SK-N-SH (cell line): ENCODE results near the gene ARHGAP45. TPM values are rescaled to one million over a fixed set of nuclear protein-coding genes. Genes with fewer than 3 reads are reported as not detected.

Experiments
- CTCF ChIA-PET: fragments of 300-600, 350-600 bp; formaldehyde crosslinking; extraction: SDS; loops from one replicate; lab custom pipeline; 2021; lab: Yijun Ruan, JAX
- POLR2A ChIA-PET: fragments of 350-600 bp; sonication (Branson Sonifier 250); formaldehyde crosslinking; extraction: SDS; loops from one replicate; lab custom pipeline; 2020; ENCODE audit warnings: antibody characterized with exemption, inconsistent platforms; lab: Yijun Ruan, JAX
- DNase-seq: peaks from one replicate; pipeline ENCODE4 v3.0.0; 2012
- H2AFZ ChIP-seq: fragments of 200-600 bp; sonication (generic); 2 replicates; pipeline ENCODE4 v1.8.1; 2016; ENCODE audit warnings: antibody characterized with exemption, mild to moderate bottlenecking, low read depth
- H3F3A ChIP-seq: fragments of 200-600 bp; sonication (generic); replicated peaks from 2 replicates; pipeline ENCODE3; 2016; ENCODE audit warnings: antibody characterized with exemption, mild to moderate bottlenecking; ENCODE audit not compliant: insufficient read depth
- H3K27ac ChIP-seq, 2 experiments: fragments of 200-500 bp in 1 of 2; fragments of 200-600 bp in 1 of 2; sonication (Bioruptor generic) in 1 of 2; sonication (generic), shearing (Covaris generic) in 1 of 2; 2 replicates each; pipeline versions ENCODE4 v1.5.1 to v1.6.1; 2014 to 2016; ENCODE audit warnings: low read depth in 2 of 2, inconsistent platforms in 1 of 2, low read length in 1 of 2, mild to moderate bottlenecking in 1 of 2, mixed read lengths in 1 of 2
- H3K27me3 ChIP-seq: fragments of 200-600 bp; sonication (generic), shearing (Covaris generic); 2 replicates; pipeline ENCODE4 v1.6.1; 2016; ENCODE audit warnings: mixed run types; ENCODE audit not compliant: insufficient read depth
- H3K36me3 ChIP-seq, 2 experiments: fragments of 200-500 bp in 1 of 2; fragments of 200-600 bp in 1 of 2; sonication (Bioruptor generic) in 1 of 2; sonication (generic) in 1 of 2; replicated peaks in 1 of 2; 2 replicates each; pipeline versions ENCODE3 to v1.5.1; 2014 to 2016; ENCODE audit warnings: low read length in 1 of 2, mild to moderate bottlenecking in 1 of 2; ENCODE audit not compliant: insufficient read depth in 2 of 2, control insufficient read depth in 1 of 2
- H3K4me1 ChIP-seq, 2 experiments: fragments of 200-500 bp in 1 of 2; fragments of 200-600 bp in 1 of 2; sonication (Bioruptor generic) in 1 of 2; sonication (generic), shearing (Covaris generic) in 1 of 2; 2 replicates each; pipeline versions ENCODE4 v1.5.1 to v1.6.1; 2014 to 2016; ENCODE audit warnings: low read depth in 1 of 2, low read length in 1 of 2, mixed run types in 1 of 2; ENCODE audit not compliant: insufficient read depth in 2 of 2, control insufficient read depth in 1 of 2
- H3K4me2 ChIP-seq: fragments of 200-600 bp; sonication (generic), shearing (Covaris generic); 2 replicates; pipeline ENCODE4 v1.6.1; 2017; ENCODE audit warnings: mixed run types
- H3K4me3 ChIP-seq, 2 experiments: fragments of 200-500 bp in 1 of 2; fragments of 200-600 bp in 1 of 2; sonication (Bioruptor generic) in 1 of 2; sonication (generic), shearing (Covaris generic) in 1 of 2; 2 replicates each; pipeline versions ENCODE4 v1.5.1 to v1.8.1; 2014 to 2016; ENCODE audit warnings: low read depth in 2 of 2, inconsistent platforms in 1 of 2, low read length in 1 of 2, mild to moderate bottlenecking in 1 of 2, mixed read lengths in 1 of 2, moderate library complexity in 1 of 2
- H3K79me2 ChIP-seq: fragments of 200-600 bp; sonication (generic); 2 replicates; pipeline ENCODE4 v1.8.1; 2017; ENCODE audit warnings: mild to moderate bottlenecking; ENCODE audit not compliant: insufficient read depth
- H3K9ac ChIP-seq: fragments of 200-600 bp; sonication (generic); 2 replicates; pipeline ENCODE4 v1.6.1; 2017; ENCODE audit warnings: mixed run types
- H3K9me2 ChIP-seq: fragments of 200-600 bp; sonication (generic); 2 replicates; pipeline ENCODE4 v1.6.1; 2017; ENCODE audit warnings: mixed run types
- H3K9me3 ChIP-seq: fragments of 200-600 bp; sonication (generic); 2 replicates; pipeline ENCODE4 v1.6.1; 2017; ENCODE audit warnings: mixed run types, mild to moderate bottlenecking, moderate library complexity
- H4K20me1 ChIP-seq: fragments of 200-600 bp; sonication (generic); 2 replicates; pipeline ENCODE4 v1.6.1; 2017; ENCODE audit warnings: mild to moderate bottlenecking, mixed run types; ENCODE audit not compliant: insufficient read depth
- ELF1 ChIP-seq: IDR thresholded peaks from 2 replicates; pipeline ENCODE4 v1.4.0; 2012
- FOSL2 ChIP-seq: IDR thresholded peaks from 2 replicates; pipeline ENCODE4 v1.4.0; 2012; ENCODE audit warnings: low read depth, mild to moderate bottlenecking, moderate library complexity, borderline replicate concordance
- MXI1 ChIP-seq: IDR thresholded peaks from 2 replicates; pipeline ENCODE4 v1.6.1; 2012; ENCODE audit warnings: mild to moderate bottlenecking, low read depth, low read length, improper control_type of control experiment
- NRF1 ChIP-seq: IDR thresholded peaks from 2 replicates; pipeline ENCODE4 v1.6.1; 2012; ENCODE audit warnings: low read depth, mild to moderate bottlenecking, low read length
- RCOR1 ChIP-seq: fragments of 150-350 bp; IDR thresholded peaks from 2 replicates; pipeline ENCODE4 v1.6.1; 2017; ENCODE audit warnings: antibody characterized with exemption, low read length
- REST ChIP-seq: IDR thresholded peaks from 2 replicates; pipeline ENCODE4 v1.6.1; 2012; ENCODE audit warnings: mild to moderate bottlenecking, low read depth, low read length, moderate library complexity
- RXRA ChIP-seq: IDR thresholded peaks from 2 replicates; pipeline ENCODE4 v1.4.0; 2012; ENCODE audit warnings: low read depth, mild to moderate bottlenecking, borderline replicate concordance
- SMC3 ChIP-seq: IDR thresholded peaks from 2 replicates; pipeline ENCODE4 v1.6.1; 2012; ENCODE audit warnings: low read depth, low read length, improper control_type of control experiment
- USF1 ChIP-seq: IDR thresholded peaks from 2 replicates; pipeline ENCODE4 v1.4.0; 2012; ENCODE audit warnings: low read depth, borderline replicate concordance
- WGBS: methylation state at CpG from one replicate; pipeline ENCODE4 v1.1.6; 2017; ENCODE audit warnings: low lambda C conversion rate; 5-methylcytosine and 5-hydroxymethylcytosine counted together
- polyA plus RNA-seq, 3 experiments: library from polyadenylated mRNA; depleted of rRNA; stranded (reverse); fragments of >200 nt; gene quantifications; 2 replicates each; pipeline ENCODE4 v1.2.3, GENCODE V29; 2012
- TF ChIP-seq, protein P1 (sequence below): fragments of 150-350 bp; IDR thresholded peaks from 2 replicates; pipeline ENCODE4 v1.6.1; 2017; ENCODE audit warnings: antibody characterized with exemption, low read length, low read depth, borderline replicate concordance
- TF ChIP-seq, protein P2 (sequence below): fragments of 200-600 bp; sonication (generic); IDR thresholded peaks from 2 replicates; pipeline ENCODE4 v1.6.1; 2017; ENCODE audit warnings: antibody characterized with exemption, mild to moderate bottlenecking, moderate library complexity
- TF ChIP-seq, protein P3 (sequence below): IDR thresholded peaks from 2 replicates; pipeline ENCODE4 v1.4.0; 2012; ENCODE audit warnings: low read depth, borderline replicate concordance
- TF ChIP-seq, protein P4 (sequence below): IDR thresholded peaks from 2 replicates; pipeline ENCODE4; 2012
- TF ChIP-seq, protein P5 (sequence below): IDR thresholded peaks from 2 replicates; pipeline ENCODE4 v1.4.0; 2012; ENCODE audit warnings: low read depth

ARHGAP45 gene
- polyA plus RNA-seq, 1 of the 3 experiments (the other 2 are of a cell fraction), result 4.2 TPM

DNA sequence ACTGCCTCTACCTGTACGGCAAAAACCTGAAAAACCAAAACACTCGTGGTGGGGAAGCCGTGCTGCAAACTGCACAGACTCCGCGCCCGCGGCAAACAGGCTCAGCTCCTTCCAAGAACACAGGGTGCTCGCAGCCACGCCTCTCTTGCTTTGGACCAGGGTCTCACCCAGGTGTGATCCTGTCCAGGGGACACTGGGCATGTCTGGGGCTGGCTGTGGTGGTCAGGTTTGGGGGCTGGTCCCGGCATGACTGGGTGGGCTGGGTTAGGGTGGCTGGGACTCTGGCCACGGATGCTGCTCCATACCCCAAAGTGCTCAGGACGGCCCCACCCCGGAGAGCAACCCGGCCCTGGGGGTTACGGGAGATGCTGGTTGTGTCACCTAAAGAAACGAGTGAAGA is 50.7 kb downstream of the ARHGAP45 start:
- TF ChIP-seq USF1 (no peak), NRF1 (no peak)
- TF ChIP-seq, protein P1, sequence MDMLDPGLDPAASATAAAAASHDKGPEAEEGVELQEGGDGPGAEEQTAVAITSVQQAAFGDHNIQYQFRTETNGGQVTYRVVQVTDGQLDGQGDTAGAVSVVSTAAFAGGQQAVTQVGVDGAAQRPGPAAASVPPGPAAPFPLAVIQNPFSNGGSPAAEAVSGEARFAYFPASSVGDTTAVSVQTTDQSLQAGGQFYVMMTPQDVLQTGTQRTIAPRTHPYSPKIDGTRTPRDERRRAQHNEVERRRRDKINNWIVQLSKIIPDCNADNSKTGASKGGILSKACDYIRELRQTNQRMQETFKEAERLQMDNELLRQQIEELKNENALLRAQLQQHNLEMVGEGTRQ, result no peak
- TF ChIP-seq, protein P2, sequence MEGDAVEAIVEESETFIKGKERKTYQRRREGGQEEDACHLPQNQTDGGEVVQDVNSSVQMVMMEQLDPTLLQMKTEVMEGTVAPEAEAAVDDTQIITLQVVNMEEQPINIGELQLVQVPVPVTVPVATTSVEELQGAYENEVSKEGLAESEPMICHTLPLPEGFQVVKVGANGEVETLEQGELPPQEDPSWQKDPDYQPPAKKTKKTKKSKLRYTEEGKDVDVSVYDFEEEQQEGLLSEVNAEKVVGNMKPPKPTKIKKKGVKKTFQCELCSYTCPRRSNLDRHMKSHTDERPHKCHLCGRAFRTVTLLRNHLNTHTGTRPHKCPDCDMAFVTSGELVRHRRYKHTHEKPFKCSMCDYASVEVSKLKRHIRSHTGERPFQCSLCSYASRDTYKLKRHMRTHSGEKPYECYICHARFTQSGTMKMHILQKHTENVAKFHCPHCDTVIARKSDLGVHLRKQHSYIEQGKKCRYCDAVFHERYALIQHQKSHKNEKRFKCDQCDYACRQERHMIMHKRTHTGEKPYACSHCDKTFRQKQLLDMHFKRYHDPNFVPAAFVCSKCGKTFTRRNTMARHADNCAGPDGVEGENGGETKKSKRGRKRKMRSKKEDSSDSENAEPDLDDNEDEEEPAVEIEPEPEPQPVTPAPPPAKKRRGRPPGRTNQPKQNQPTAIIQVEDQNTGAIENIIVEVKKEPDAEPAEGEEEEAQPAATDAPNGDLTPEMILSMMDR, result no peak
- Histone ChIP-seq H3K4me3 (no peak overlapping the region), H3K9ac (no peak overlapping the region), H3K9me2 (no peaks in the 10 kb centered on the region), H4K20me1 (no peaks in the 10 kb centered on the region), H3K79me2 (no peaks in the 10 kb centered on the region), H3K4me1 (peaks cover 5 to 7% of the 10 kb centered on the region in 2 experiments; a peak in 2 of 4 replicates), H3K27ac (no peak overlapping the region), H3K27me3 (no peaks in the 10 kb centered on the region), H2AFZ (no peak overlapping the region), H3K9me3 (no peaks in the 10 kb centered on the region), H3K36me3 (peaks cover 0 to 36% of the 10 kb centered on the region in 2 experiments), H3K4me2 (no peak overlapping the region), H3F3A (peaks cover 9% of the 10 kb centered on the region)
- ChIA-PET CTCF (interaction anchor here (1.2 to 1.4 kb wide), 3 partner anchors 52 to 149 kb away, joined by 3 to 4 read pairs (median 3); no protein-coding TSS in a partner anchor), POLR2A (no interaction called here)
- 96% methylated on average over 10 of the region's 16 CpGs for WGBS
- no peak for DNase-seq

DNA sequence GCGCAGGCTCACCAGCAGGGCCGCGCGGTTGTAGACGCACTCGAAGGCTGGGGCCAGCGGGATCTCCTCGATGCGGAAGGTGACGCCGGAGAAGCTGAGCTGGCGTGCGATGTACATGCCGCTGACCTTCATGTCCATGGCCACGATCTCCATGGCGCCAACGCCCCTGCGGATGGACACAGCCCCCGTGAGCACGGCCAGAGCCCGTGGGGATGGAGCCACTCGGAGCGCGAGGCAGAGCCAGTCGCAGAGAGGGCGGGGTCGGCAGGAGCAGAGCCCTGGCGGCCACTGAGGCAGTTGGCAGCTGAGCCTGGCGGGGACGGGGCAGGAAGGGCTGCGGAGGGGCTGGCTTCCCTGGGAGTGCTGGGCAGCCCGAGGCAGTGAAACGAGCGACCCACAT is 52.0 kb downstream of the ARHGAP45 start:
- POLR2A ChIA-PET, result no interaction called here
- TF ChIP-seq REST (no peak), RXRA (no peak), RCOR1 (no peak), MXI1 (no peak), SMC3 (no peak), FOSL2 (no peak), ELF1 (no peak)
- TF ChIP-seq, protein P1, result no peak
- TF ChIP-seq, protein P3, sequence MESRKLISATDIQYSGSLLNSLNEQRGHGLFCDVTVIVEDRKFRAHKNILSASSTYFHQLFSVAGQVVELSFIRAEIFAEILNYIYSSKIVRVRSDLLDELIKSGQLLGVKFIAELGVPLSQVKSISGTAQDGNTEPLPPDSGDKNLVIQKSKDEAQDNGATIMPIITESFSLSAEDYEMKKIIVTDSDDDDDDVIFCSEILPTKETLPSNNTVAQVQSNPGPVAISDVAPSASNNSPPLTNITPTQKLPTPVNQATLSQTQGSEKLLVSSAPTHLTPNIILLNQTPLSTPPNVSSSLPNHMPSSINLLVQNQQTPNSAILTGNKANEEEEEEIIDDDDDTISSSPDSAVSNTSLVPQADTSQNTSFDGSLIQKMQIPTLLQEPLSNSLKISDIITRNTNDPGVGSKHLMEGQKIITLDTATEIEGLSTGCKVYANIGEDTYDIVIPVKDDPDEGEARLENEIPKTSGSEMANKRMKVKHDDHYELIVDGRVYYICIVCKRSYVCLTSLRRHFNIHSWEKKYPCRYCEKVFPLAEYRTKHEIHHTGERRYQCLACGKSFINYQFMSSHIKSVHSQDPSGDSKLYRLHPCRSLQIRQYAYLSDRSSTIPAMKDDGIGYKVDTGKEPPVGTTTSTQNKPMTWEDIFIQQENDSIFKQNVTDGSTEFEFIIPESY, result no peak
- TF ChIP-seq, protein P4, sequence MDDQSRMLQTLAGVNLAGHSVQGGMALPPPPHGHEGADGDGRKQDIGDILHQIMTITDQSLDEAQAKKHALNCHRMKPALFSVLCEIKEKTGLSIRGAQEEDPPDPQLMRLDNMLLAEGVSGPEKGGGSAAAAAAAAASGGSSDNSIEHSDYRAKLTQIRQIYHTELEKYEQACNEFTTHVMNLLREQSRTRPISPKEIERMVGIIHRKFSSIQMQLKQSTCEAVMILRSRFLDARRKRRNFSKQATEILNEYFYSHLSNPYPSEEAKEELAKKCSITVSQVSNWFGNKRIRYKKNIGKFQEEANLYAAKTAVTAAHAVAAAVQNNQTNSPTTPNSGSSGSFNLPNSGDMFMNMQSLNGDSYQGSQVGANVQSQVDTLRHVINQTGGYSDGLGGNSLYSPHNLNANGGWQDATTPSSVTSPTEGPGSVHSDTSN, result no peak
- TF ChIP-seq, protein P5, sequence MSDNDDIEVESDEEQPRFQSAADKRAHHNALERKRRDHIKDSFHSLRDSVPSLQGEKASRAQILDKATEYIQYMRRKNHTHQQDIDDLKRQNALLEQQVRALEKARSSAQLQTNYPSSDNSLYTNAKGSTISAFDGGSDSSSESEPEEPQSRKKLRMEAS, result no peak

More for the DNA sequence above, 52.0 kb downstream of the ARHGAP45 start:
- H3K9me3 ChIP-seq, result no peaks in the 10 kb centered on the region
- H4K20me1 ChIP-seq, result no peaks in the 10 kb centered on the region
- CTCF ChIA-PET, result no interaction called here
- no peak overlapping the region for H2AFZ ChIP-seq
- H3K4me2 ChIP-seq, result no peak overlapping the region
- no peak overlapping the region for H3K9ac ChIP-seq
- peaks cover 0 to 1% of the 10 kb centered on the region in 2 experiments; a peak in 1 of 4 replicates for H3K4me1 ChIP-seq
- H3K36me3 ChIP-seq, result peaks cover 0 to 42% of the 10 kb centered on the region in 2 experiments
- H3F3A ChIP-seq, result peaks cover 9% of the 10 kb centered on the region
- 94% methylated on average over 34 of the region's 34 CpGs for WGBS
- no peaks in the 10 kb centered on the region for H3K9me2 ChIP-seq
- DNase-seq, result no peak
- H3K27ac ChIP-seq, result no peak overlapping the region
- no peaks in the 10 kb centered on the region for H3K79me2 ChIP-seq
- no peak overlapping the region for H3K4me3 ChIP-seq
- H3K27me3 ChIP-seq, result no peaks in the 10 kb centered on the region
